Neuronal stem cell (in vitro differentiated cells): ENCODE data around the gene TOM1L2.
"Not testable (repeated sequence)": the region's sequence is repeated elsewhere in the genome, so short reads cannot be mapped to it uniquely, and the experiment has no call there.

Experiments used
- DNase-seq: peaks from one replicate; pipeline ENCODE4 v3.0.0-alpha.2; 2013; ENCODE audit warnings: low spot score
- H2AFZ ChIP-seq: one replicate; pipeline ENCODE4 v1.6.1; 2013; ENCODE audit warnings: mild to moderate bottlenecking, low read length, inconsistent platforms
- H2AK5ac ChIP-seq: 2 replicates; pipeline ENCODE4 v1.6.1; 2013; ENCODE audit warnings: low read depth, mild to moderate bottlenecking, inconsistent platforms, low read length, moderate library complexity, mixed read lengths
- H2BK120ac ChIP-seq: 2 replicates; pipeline ENCODE4 v1.6.1; 2013; ENCODE audit warnings: low read depth, mild to moderate bottlenecking, inconsistent platforms, low read length, moderate library complexity, mixed read lengths
- H2BK12ac ChIP-seq: one replicate; pipeline ENCODE4 v1.6.1; 2013; ENCODE audit warnings: low read length, inconsistent platforms
- H2BK15ac ChIP-seq: 2 replicates; pipeline ENCODE4 v1.6.1; 2013; ENCODE audit warnings: mild to moderate bottlenecking, low read length, inconsistent platforms, mixed read lengths
- H2BK5ac ChIP-seq: one replicate; pipeline ENCODE4 v1.6.1; 2013; ENCODE audit warnings: inconsistent platforms, mild to moderate bottlenecking, low read length, moderate library complexity
- H3K14ac ChIP-seq: one replicate; pipeline ENCODE4 v1.6.1; 2013; ENCODE audit warnings: low read length, inconsistent platforms
- H3K18ac ChIP-seq: 2 replicates; pipeline ENCODE4 v1.6.1; 2013; ENCODE audit warnings: low read length, inconsistent platforms
- H3K23ac ChIP-seq: 2 replicates; pipeline ENCODE4 v1.6.1; 2013; ENCODE audit warnings: low read depth, mild to moderate bottlenecking, mixed read lengths, low read length, inconsistent platforms; ENCODE audit not compliant: poor library complexity
- H3K27ac ChIP-seq: replicated peaks from 3 replicates; pipeline ENCODE4 v1.5.1; 2013; ENCODE audit warnings: low read length, inconsistent platforms
- H3K27me3 ChIP-seq, 3 experiments: 2 replicates each; pipeline ENCODE4 v1.6.1; 2013; ENCODE audit warnings: low read length in 3 of 3, mild to moderate bottlenecking in 2 of 3, inconsistent platforms in 1 of 3, low read depth in 1 of 3, mixed read lengths in 1 of 3, moderate library complexity in 1 of 3; ENCODE audit not compliant: control insufficient read depth in 3 of 3, insufficient read depth in 3 of 3
- H3K36me3 ChIP-seq, 2 donors: replicated peaks in 1 of 2; 2 replicates each; pipeline ENCODE4 v1.6.1; 2013; ENCODE audit warnings: low read length in 2 of 2; ENCODE audit not compliant: control insufficient read depth in 2 of 2, insufficient read depth in 2 of 2
- H3K4ac ChIP-seq: 2 replicates; pipeline ENCODE4 v1.6.1; 2013; ENCODE audit warnings: inconsistent platforms, mild to moderate bottlenecking, low read length, moderate library complexity
- H3K4me1 ChIP-seq, 2 donors: 1 replicate in 1 of 2; 2 replicates in 1 of 2; pipeline ENCODE4 v1.6.1; 2013; ENCODE audit warnings: low read length in 2 of 2, low read depth in 1 of 2; ENCODE audit not compliant: control insufficient read depth in 2 of 2, insufficient read depth in 1 of 2
- H3K4me2 ChIP-seq: one replicate; pipeline ENCODE4 v1.6.1; 2013; ENCODE audit warnings: mild to moderate bottlenecking, low read length, inconsistent platforms; ENCODE audit not compliant: insufficient read depth, poor library complexity, severe bottlenecking
- H3K4me3 ChIP-seq, 2 donors: 2 replicates each; pipeline ENCODE4 v1.5.1; 2013; ENCODE audit warnings: low read length in 2 of 2, mild to moderate bottlenecking in 2 of 2, inconsistent platforms in 1 of 2, moderate library complexity in 1 of 2
- H3K79me1 ChIP-seq: one replicate; pipeline ENCODE4 v1.6.1; 2013; ENCODE audit warnings: low read depth, mild to moderate bottlenecking, inconsistent platforms, low read length, moderate library complexity
- H3K9ac ChIP-seq: one replicate; pipeline ENCODE4 v1.6.1; 2013; ENCODE audit warnings: mild to moderate bottlenecking, low read depth, low read length, inconsistent platforms; ENCODE audit not compliant: poor library complexity
- H3K9me3 ChIP-seq, 2 donors: replicated peaks in 1 of 2; 2 replicates each; pipeline versions ENCODE3 to v1.6.1; 2013; ENCODE audit warnings: low read length in 2 of 2, mild to moderate bottlenecking in 2 of 2, inconsistent platforms in 1 of 2, low read depth in 1 of 2, mixed read lengths in 1 of 2, moderate library complexity in 1 of 2; ENCODE audit not compliant: control insufficient read depth in 2 of 2, insufficient read depth in 1 of 2
- H4K8ac ChIP-seq: one replicate; pipeline ENCODE4 v1.6.1; 2013; ENCODE audit warnings: low read depth, mild to moderate bottlenecking, inconsistent platforms, low read length, moderate library complexity
- H4K91ac ChIP-seq: one replicate; pipeline ENCODE4 v1.6.1; 2013; ENCODE audit warnings: low read length, low read depth, mild to moderate bottlenecking, inconsistent platforms; ENCODE audit not compliant: poor library complexity
- WGBS, 2 donors: extraction: QIAGEN DNeasy Blood & Tissue Kit; methylation state at CpG; one replicate each; pipeline ENCODE4 v1.1.7; 2013; ENCODE audit warnings: missing lambda C conversion rate in 2 of 2, mixed read lengths in 1 of 2; ENCODE audit not compliant: insufficient read length in 2 of 2, insufficient replicate concordance in 1 of 2; ENCODE audit errors: extremely low coverage in 2 of 2; 5-methylcytosine and 5-hydroxymethylcytosine counted together

The TOM1L2 gene

DNA sequence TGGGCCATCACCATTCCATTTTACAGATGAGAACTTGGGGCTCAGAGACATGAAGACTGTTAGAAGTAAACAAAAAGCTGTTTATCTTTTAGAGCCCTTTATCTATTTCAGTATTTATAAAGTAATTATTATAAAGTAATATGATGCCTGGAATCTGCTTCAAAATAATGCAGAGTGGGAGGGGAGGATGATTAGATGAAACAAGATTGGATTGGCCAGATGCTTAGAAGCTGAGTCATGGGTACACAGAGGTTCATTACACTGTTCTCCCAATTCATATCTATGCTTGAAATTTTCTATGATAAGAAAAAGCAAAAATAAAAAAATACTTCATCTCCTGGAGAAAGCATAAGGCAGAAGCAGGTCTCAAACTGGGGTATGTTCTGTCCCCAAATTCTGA is 29.4 kb downstream of the TOM1L2 start:
- H3K4me1 ChIP-seq: peaks cover 15 to 41% of the 10 kb centered on the region in 2 donors
- H3K9me3 ChIP-seq: no peaks in the 10 kb centered on the region
- peak overlapping the region; percentile 29 for H3K27ac ChIP-seq
- H3K14ac ChIP-seq: no peak overlapping the region
- no peak overlapping the region for H3K9ac ChIP-seq
- no peak overlapping the region for H2BK12ac ChIP-seq
- H2BK15ac ChIP-seq: no peak overlapping the region
- H2AK5ac ChIP-seq: no peak overlapping the region
- H4K8ac ChIP-seq: no peak overlapping the region
- no peak overlapping the region for H3K4me3 ChIP-seq
- H2BK5ac ChIP-seq: no peak overlapping the region
- no peak overlapping the region for H4K91ac ChIP-seq
- H3K18ac ChIP-seq: no peak overlapping the region
- DNase-seq: no peak
- no peak overlapping the region for H3K4me2 ChIP-seq
- H2BK120ac ChIP-seq: no peak overlapping the region
- no peaks in the 10 kb centered on the region for H3K27me3 ChIP-seq
- H3K36me3 ChIP-seq: no peaks in the 10 kb centered on the region
- H3K23ac ChIP-seq: no peak overlapping the region
- H3K79me1 ChIP-seq: no peaks in the 10 kb centered on the region
- no peak overlapping the region for H3K4ac ChIP-seq
- H2AFZ ChIP-seq: no peak overlapping the region

DNA sequence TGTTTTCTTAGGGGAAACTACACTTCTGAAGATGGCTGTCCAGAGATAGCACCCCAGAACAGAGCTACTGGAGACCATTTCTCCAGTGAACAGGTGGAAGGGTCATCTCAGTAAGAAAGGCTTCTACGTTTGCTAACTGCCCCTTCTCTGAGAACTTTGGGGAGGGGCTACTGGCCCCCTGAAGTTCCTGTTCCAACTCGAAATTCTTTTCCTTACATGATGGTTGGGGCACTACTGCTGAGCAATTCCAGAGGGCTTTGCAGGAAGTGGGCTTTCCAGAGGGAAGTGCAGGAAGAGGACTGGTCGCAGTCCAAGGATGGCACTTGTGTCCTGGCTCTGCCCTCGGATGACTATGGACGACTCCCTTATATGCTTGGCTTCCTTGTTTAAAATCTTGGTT is 31.2 kb downstream of the TOM1L2 start:
- Histone ChIP-seq H2BK120ac (no peak overlapping the region), H3K27ac (no peak overlapping the region)

GRCh38 chr17:17940441-17940911 is 31.7 kb downstream of the TOM1L2 start:
- Histone ChIP-seq H3K14ac (no peak overlapping the region), H4K91ac (no peak overlapping the region), H3K9ac (no peak overlapping the region), H3K9me3 (no peaks in the 10 kb centered on the region), H3K23ac (no peak overlapping the region), H3K36me3 (no peaks in the 10 kb centered on the region), H2BK15ac (no peak overlapping the region), H3K18ac (no peak overlapping the region), H2AFZ (no peak overlapping the region), H3K79me1 (no peaks in the 10 kb centered on the region), H3K4me3 (no peak overlapping the region), H3K27ac (no peak overlapping the region), H3K27me3 (no peaks in the 10 kb centered on the region), H2BK120ac (no peak overlapping the region), H3K4me2 (no peak overlapping the region), H4K8ac (no peak overlapping the region), H2BK12ac (no peak overlapping the region), H3K4ac (no peak overlapping the region), H2BK5ac (no peak overlapping the region), H3K4me1 (peaks cover 31 to 61% of the 10 kb centered on the region in 2 donors), H2AK5ac (no peak overlapping the region)
- WGBS, 2 donors: no CpG with 5 or more reads among the region's 3 CpGs
- DNase-seq: no peak

More for the DNA sequence above, 31.2 kb downstream of the TOM1L2 start:
- no peak overlapping the region for H3K18ac ChIP-seq
- no peak for DNase-seq
- H3K4me3 ChIP-seq: no peak overlapping the region
- H3K27me3 ChIP-seq: no peaks in the 10 kb centered on the region
- H3K23ac ChIP-seq: no peak overlapping the region
- H4K91ac ChIP-seq: no peak overlapping the region
- no peak overlapping the region for H3K4me2 ChIP-seq
- H2BK15ac ChIP-seq: no peak overlapping the region
- no peak overlapping the region for H3K14ac ChIP-seq
- H3K36me3 ChIP-seq: no peaks in the 10 kb centered on the region
- H3K9ac ChIP-seq: no peak overlapping the region
- WGBS, 2 donors: no CpG with 5 or more reads among the region's 5 CpGs
- no peaks in the 10 kb centered on the region for H3K79me1 ChIP-seq
- no peak overlapping the region for H4K8ac ChIP-seq
- no peak overlapping the region for H2BK12ac ChIP-seq
- peaks cover 27 to 56% of the 10 kb centered on the region in 2 donors for H3K4me1 ChIP-seq
- no peak overlapping the region for H2AK5ac ChIP-seq
- no peak overlapping the region for H2BK5ac ChIP-seq
- no peaks in the 10 kb centered on the region for H3K9me3 ChIP-seq
- H2AFZ ChIP-seq: no peak overlapping the region
- no peak overlapping the region for H3K4ac ChIP-seq

DNA sequence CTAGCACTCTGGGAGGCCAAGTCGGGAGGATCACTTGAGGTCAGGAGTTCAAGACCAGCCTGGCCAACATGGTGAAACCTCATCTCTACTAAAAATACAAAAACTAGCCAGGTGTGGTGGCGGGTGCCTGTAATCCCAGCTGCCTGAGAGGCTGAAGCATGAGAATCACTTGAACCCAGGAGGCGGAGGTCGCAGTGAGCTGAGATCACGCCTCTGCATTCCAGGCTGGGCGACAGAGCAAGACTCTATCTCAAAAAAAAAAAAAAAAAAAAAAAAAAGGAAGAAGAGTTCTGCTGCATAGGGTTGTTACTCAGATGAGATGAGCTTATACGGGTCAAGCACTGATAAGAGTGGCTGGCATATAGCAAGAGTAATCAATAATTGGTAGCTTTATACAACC is 32.3 kb downstream of the TOM1L2 start:
- H3K27ac ChIP-seq, H3K4ac ChIP-seq, H3K36me3 ChIP-seq, H2BK5ac ChIP-seq, H3K23ac ChIP-seq, H4K91ac ChIP-seq, H3K14ac ChIP-seq, H3K4me3 ChIP-seq, H3K4me2 ChIP-seq, H3K18ac ChIP-seq, H2BK15ac ChIP-seq, H4K8ac ChIP-seq, H2BK12ac ChIP-seq, H2AK5ac ChIP-seq, H3K9ac ChIP-seq, DNase-seq, H3K9me3 ChIP-seq, H3K79me1 ChIP-seq, H2AFZ ChIP-seq, H2BK120ac ChIP-seq, H3K27me3 ChIP-seq: not testable (repeated sequence)
- WGBS, 2 donors: no CpG with 5 or more reads among the region's 7 CpGs
- peaks cover 35 to 66% of the 10 kb centered on the region in 2 donors for H3K4me1 ChIP-seq
